GM21576 (cell line): ENCODE measurements around the gene IQCM.

ENCODE experiments used
- ATAC-seq: cut with Tn5 transposase; IDR thresholded peaks from one replicate; pipeline ENCODE4 v1.9.1; 2021; ENCODE audit warnings: mild to moderate bottlenecking, moderate library complexity; ENCODE audit not compliant: unreplicated experiment

The IQCM gene

GRCh38 chr4:149322203-149322602 lies 493.4 kb downstream of the IQCM start:
- ATAC-seq = no peak

GRCh38 chr4:149321438-149321837 lies 494.2 kb downstream of the IQCM start:
- no peak for ATAC-seq

GRCh38 chr4:149311076-149311475 lies 504.6 kb downstream of the IQCM start:
- no peak for ATAC-seq

- no peak for ATAC-seq
These were observed 509.1 kb downstream of the IQCM start for GRCh38 chr4:149306537-149306936.
